ENCODE results near the gene GHR. TPM values are rescaled to one million over a fixed set of nuclear protein-coding genes. Genes with fewer than 3 reads are reported as not detected.

Gene GHR
- total and polyA plus RNA-seq, 10 donors: 0.42 to 11.5 (median 5.1) TPM

DNA sequence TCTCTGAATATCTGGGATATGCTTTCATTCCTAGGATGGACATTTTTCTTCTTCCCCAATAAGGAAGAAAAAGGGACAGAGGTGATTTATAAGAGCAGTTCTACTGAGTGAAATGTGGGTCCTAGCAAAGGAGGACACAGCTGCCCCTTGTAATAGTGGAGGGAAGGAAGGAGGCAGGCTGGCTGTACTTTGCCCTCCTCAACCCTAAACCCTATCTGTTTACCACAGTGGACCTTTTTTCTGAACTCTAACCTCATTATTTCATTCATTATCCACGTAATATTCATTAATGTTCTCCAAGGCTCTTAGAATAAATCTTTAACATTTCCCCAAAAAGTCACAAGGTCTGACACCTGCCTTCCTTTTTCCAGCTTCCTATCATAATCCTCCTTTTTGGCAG is 37.8 kb downstream of the GHR start:
- no peak for TF ChIP-seq POLR2A (IDR thresholded peaks at IDR 0.05)
- TF ChIP-seq POLR2AphosphoS5 (IDR thresholded peaks at IDR 0.05): no peak
- TF ChIP-seq, protein P1, sequence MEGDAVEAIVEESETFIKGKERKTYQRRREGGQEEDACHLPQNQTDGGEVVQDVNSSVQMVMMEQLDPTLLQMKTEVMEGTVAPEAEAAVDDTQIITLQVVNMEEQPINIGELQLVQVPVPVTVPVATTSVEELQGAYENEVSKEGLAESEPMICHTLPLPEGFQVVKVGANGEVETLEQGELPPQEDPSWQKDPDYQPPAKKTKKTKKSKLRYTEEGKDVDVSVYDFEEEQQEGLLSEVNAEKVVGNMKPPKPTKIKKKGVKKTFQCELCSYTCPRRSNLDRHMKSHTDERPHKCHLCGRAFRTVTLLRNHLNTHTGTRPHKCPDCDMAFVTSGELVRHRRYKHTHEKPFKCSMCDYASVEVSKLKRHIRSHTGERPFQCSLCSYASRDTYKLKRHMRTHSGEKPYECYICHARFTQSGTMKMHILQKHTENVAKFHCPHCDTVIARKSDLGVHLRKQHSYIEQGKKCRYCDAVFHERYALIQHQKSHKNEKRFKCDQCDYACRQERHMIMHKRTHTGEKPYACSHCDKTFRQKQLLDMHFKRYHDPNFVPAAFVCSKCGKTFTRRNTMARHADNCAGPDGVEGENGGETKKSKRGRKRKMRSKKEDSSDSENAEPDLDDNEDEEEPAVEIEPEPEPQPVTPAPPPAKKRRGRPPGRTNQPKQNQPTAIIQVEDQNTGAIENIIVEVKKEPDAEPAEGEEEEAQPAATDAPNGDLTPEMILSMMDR (IDR thresholded peaks at IDR 0.05 in 8 of 11, conservative IDR thresholded peaks at IDR 0.05 in 3 of 11): no peak
- Histone ChIP-seq H3K4me1 (no peaks in the 10 kb centered on the region), H3K27me3 (replicated peaks in 1 of 7) (no peaks in the 10 kb centered on the region), H3K36me3 (no peaks in the 10 kb centered on the region), H3K9me3 (no peaks in the 10 kb centered on the region), H3K4me3 (no peak overlapping the region), H3K27ac (no peak overlapping the region)
- intact Hi-C loops (cut with DNase I; ENCODE audit: low total_unique reads): no loop called here
- WGBS, 5 donors: 34 to 63% (median 48%) methylated on average over 1 of the region's 1 CpG
- DNase-seq: no peak

DNA sequence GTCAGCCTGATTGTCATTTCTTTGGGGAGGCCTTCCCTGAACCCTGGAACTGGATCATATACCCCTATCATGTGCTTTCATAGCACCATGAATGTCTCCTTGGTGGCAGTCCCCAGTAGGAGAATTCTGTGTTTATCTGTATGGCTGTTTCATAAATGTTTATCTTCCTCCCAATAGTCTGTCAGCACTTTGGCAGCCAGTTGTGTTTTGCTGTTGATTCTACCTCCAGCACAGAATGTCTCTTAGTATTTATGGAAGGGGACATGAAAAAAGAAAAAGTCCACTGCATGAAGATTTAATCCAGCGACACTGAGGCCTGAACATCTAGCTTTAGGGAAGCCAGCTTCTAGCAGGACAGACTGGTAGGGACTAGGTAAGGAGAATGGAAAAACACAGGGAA is 38.3 kb downstream of the GHR start:
- intact Hi-C loops (cut with DNase I; ENCODE audit: low total_unique reads): no loop called here
- no peak for TF ChIP-seq POLR2A (IDR thresholded peaks at IDR 0.05)
- TF ChIP-seq POLR2AphosphoS5 (IDR thresholded peaks at IDR 0.05): no peak
- TF ChIP-seq, protein P1 (IDR thresholded peaks at IDR 0.05 in 8 of 11, conservative IDR thresholded peaks at IDR 0.05 in 3 of 11): no peak
- Histone ChIP-seq H3K9me3 (no peaks in the 10 kb centered on the region), H3K27me3 (replicated peaks in 1 of 7) (no peaks in the 10 kb centered on the region), H3K4me3 (no peak overlapping the region), H3K36me3 (no peaks in the 10 kb centered on the region), H3K27ac (no peak overlapping the region), H3K4me1 (no peaks in the 10 kb centered on the region)
- no peak for DNase-seq
- 84 to 94% (median 86%) methylated on average over 1 of the region's 1 CpG for WGBS, 5 donors

DNA sequence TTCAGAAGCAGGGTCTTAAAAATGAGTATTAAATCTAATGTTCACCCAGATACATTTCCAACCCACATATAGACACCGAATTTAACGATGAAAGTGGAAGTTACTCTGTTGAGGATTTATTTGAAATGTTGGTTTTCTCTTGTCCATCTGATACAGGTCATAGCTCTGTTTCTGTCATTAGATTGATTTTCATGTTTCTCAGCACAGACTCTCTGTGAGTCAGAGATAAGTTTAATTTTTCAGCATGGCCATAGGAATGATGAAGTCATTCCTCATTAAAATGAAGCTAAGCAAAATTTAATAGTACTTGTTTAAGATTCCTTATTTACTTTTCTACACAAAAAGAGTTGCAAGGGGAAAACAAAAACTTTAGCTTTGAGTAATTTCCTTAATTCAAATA is 38.8 kb downstream of the GHR start:
- no peaks in the 10 kb centered on the region for H3K9me3 ChIP-seq
- intact Hi-C loops (cut with DNase I; ENCODE audit: low total_unique reads): no loop called here
- DNase-seq: no peak
- TF ChIP-seq, protein P1 (IDR thresholded peaks at IDR 0.05 in 8 of 11, conservative IDR thresholded peaks at IDR 0.05 in 3 of 11): no peak
- TF ChIP-seq POLR2A (IDR thresholded peaks at IDR 0.05) (no peak), POLR2AphosphoS5 (IDR thresholded peaks at IDR 0.05) (no peak)
- no peak overlapping the region for H3K27ac ChIP-seq
- WGBS, 5 donors: 62 to 96% (median 72%) methylated on average over 2 of the region's 2 CpGs
- H3K36me3 ChIP-seq: no peaks in the 10 kb centered on the region
- H3K4me3 ChIP-seq: no peak overlapping the region
- no peaks in the 10 kb centered on the region for H3K4me1 ChIP-seq
- no peaks in the 10 kb centered on the region for H3K27me3 ChIP-seq (replicated peaks in 1 of 7)

DNA sequence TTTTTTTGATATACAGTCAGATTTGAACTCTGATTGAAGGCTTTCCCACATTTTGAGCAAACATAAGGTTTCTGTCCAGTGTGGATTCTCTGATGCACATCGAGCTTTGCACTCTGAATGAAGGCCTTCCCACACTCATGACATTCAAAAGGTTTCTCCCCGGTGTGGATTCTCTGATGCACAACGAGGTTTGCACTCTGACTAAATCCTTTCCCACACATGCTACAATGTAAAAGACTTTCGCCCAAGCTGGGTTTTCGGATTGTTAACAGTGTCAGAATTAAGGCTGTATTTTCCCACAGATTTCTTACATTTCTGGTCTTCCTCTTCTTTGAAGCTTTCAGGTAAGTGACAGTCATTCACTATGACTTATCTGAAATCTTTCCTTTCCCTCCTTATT is 44.3 kb downstream of the GHR start:
- no peak for DNase-seq
- 85 to 95% (median 87%) methylated on average over 5 of the region's 5 CpGs for WGBS, 5 donors
- Histone ChIP-seq H3K4me3 (no peak overlapping the region), H3K9me3 (no peaks in the 10 kb centered on the region), H3K27ac (no peak overlapping the region), H3K36me3 (no peaks in the 10 kb centered on the region), H3K27me3 (replicated peaks in 1 of 7) (no peaks in the 10 kb centered on the region), H3K4me1 (no peaks in the 10 kb centered on the region)
- intact Hi-C loops (cut with DNase I; ENCODE audit: low total_unique reads): no loop called here
- TF ChIP-seq POLR2AphosphoS5 (IDR thresholded peaks at IDR 0.05): no peak
- TF ChIP-seq, protein P1 (IDR thresholded peaks at IDR 0.05 in 8 of 11, conservative IDR thresholded peaks at IDR 0.05 in 3 of 11): no peak
- no peak for TF ChIP-seq POLR2A (IDR thresholded peaks at IDR 0.05)

Measured in spleen (tissue), 11 donors.